HG03442 (cell line): ENCODE data around the gene PTPRT.

Experiments
- ATAC-seq: cut with Tn5 transposase; IDR thresholded peaks from one replicate; pipeline ENCODE4 v1.9.1; 2021; ENCODE audit warnings: mild to moderate bottlenecking, moderate library complexity; ENCODE audit not compliant: unreplicated experiment

The PTPRT gene

GRCh38 chr20:42346189-42347170, 843.2 kb downstream of the PTPRT start:
- no peak for ATAC-seq

GRCh38 chr20:42341654-42342053, 848.1 kb downstream of the PTPRT start:
- ATAC-seq = no peak

GRCh38 chr20:42340368-42340767, 849.3 kb downstream of the PTPRT start:
- no peak for ATAC-seq

- ATAC-seq = no peak
Measured at GRCh38 chr20:42338294-42339201, 851.2 kb downstream of the PTPRT start.

DNA sequence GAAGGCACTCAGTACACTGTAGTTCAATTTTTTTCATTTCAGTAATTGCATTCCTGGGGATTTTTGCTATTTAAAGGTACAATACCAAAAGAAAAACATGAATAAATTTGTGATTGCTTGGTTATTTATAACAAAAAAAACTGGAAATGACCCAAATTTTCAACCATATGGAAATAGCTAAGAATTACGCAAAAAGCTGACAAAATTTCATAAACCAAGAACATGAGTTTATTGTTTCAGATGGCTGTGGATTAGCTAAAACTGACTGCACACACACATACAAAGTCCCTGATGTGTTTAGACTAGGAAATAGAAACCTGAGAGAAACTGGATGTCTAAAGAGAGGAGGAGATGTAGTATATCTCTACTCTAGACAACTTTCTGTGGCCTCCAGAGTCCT, 853.1 kb downstream of the PTPRT start:
- ATAC-seq = no peak

DNA sequence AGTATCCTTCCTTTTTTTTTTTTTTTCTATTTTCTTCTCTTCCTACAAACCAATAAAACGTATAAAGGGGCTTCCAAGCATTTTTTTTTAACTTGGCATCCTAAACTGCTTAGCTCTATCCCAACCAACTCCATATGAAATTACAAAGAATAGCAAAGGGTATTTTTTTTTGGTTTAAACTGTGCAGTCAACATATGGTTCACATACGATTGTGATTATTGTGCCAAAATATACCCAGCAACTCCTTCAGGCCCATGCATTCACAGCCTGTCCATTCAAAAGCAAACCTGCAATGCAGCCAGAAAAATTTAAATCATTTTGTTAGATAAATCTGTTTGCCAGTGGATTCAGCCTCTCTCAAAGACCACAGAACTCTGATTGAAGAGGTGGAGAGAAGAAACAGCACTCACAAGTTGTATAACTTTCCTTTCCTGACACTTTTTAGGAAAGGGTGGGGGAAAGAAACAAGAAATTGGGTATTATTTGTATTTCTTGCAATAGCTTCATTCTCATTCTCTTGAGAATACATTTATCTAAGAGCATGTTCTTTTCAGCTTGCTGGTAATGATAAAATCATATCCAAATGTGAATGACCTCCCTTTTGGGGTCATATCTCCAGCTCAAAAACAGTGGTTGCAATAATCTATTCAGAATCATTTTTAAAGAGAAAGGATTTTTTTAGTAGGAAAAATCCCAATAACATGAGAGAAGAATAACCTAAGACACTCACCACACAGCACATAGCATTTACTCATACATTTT, 870.3 kb downstream of the PTPRT start:
- no peak for ATAC-seq

DNA sequence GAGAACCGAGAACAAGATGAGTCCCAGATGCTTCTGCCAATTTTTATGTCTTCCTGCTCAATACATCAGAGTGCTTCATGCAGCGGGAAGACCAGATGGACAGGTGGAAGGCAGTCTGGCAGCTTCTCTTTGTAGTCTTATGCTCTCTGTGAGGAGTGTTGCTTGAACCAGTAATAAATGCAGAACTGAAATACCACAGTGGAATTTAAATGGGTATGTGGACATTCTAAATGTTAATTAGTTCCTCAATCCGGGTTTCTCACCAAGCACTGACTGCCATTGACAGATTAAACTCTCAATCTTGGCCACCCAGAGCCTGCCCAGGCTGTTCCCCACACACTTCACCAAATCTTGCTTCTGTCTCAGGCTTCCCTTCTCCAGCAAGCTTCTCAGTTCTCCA, 876.0 kb downstream of the PTPRT start:
- ATAC-seq = no peak

GRCh38 chr20:42309050-42309449, 880.7 kb downstream of the PTPRT start:
- ATAC-seq = no peak

DNA sequence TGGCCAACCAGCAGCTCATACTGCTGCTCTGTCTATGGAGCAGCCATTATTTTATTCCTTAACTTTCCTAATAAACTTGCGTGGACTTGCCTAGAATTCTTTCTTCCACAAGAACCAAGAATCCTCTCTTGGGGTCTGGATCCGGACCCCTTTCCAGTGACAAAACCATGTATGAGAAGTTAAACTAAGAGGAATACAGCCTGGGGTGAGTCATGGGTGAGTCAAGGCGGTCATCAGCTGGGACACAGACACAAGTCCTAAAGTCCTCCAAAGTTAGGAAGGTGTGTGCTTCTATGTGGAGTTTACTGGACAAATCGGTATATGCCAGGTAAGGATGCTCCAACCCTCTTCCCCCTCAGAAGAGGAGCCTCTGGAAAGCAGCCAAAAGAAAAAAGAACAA, 881.5 kb downstream of the PTPRT start:
- no peak for ATAC-seq

- no peak for ATAC-seq
Measured at GRCh38 chr20:42295592-42295991, 894.1 kb downstream of the PTPRT start.

DNA sequence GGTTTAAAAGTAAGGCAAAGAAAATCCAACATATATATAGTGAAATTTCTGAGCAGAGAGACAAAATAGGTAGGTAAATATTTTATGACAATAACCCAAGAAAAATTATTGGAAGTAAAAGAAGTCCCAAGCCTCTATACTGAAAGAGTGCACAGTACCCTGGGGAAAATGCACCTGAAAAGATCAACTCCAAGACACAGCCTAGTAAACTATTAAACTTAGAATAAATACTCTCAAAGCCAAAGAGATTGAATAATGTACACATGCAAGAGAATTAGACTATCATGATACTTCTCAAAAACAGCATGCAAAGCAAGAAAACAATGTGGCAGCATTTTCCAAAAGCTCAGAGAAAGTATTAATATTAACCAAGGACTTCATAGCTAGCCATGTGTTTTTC, 894.7 kb downstream of the PTPRT start:
- ATAC-seq = no peak

DNA sequence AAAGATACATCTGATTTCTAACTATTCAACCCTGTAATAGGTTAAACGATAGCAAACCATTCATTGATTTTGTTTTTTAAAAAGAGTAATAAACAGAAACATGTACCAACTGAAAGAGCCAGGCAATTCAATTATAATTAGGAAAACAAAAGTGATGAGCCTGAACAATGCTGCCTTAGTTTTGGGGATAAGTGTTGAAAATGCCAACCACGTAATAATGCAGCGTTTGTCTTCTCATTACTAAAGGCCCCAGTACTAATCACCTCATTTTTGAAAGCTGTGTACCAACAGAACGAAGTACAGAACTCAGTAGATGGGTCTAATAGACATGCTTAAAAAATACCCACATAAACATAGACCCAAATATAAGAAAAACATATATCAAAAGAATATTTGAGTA, 907.9 kb downstream of the PTPRT start:
- no peak for ATAC-seq

DNA sequence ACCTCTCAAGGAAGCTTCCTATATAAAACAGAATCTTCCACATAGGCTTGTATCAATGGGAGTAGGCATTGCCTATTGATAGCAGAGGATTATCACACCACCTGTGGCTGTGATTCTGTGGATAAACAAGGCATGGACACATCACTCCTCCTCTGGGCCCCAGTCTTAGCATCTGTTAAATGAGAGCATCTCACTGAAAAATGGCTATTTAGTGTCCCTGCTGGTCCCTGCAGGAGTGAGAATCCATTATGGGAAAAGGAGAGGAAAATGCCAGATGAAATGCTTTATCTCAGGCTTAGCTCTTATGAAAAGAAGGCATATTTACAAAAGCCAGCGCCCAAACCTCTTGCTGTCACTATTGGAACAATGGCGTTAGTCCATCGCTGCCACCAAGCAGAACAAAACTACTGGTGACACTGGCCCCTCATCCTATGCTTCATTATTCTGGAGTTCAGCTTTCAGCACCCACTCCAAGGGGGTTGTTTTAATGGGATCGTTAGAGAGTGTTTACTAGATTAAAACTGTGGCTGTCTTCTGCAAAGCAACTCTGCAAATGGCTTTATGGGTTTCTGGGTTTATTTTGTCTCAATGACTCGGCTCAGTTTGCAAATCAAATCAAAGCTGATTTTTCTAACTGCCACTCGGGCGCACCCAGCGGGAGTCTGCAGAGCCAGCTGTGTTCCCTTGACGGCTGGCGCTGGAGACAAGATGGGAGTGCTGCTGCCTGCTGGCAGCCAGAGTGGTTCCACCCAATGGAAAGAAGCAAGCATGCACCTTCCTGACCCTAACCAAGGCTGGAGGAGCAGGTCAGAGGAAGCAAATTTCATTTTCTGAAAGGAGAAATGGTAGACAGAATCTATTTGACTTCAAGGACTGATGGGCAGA, 912.7 kb downstream of the PTPRT start:
- no peak for ATAC-seq

GRCh38 chr20:42274986-42275385, 914.7 kb downstream of the PTPRT start:
- no peak for ATAC-seq

GRCh38 chr20:42272516-42272915, 917.2 kb downstream of the PTPRT start:
- ATAC-seq = no peak

GRCh38 chr20:42270539-42270938, 919.2 kb downstream of the PTPRT start:
- no peak for ATAC-seq

- ATAC-seq = no peak
Measured at GRCh38 chr20:42267793-42268384, 921.8 kb downstream of the PTPRT start.

GRCh38 chr20:42261766-42262270, 927.9 kb downstream of the PTPRT start:
- no peak for ATAC-seq

DNA sequence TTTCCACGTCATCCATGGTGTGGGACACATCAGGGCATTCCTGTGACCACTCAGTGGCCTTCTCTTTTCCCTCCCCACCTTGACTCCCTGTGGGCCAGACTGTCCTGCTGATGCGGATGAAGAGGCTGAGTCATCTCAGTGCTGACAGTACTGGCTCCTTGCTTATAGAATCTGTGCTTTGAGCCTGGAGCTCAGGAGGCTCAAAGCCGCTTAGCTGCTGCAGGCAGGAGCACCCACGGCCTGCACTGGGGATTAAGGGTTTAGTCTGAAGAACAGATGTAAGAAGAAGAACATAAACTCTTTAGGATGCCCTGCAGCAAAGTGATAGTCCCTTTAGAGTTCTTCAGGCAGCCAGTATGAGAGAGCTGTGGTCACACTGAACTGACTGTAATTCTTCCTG, 929.5 kb downstream of the PTPRT start:
- no peak for ATAC-seq
